Panc1 (cell line): ENCODE results near the gene MYO1H. TPM values are rescaled to one million over a fixed set of nuclear protein-coding genes. Genes with fewer than 3 reads are reported as not detected.

Experiments used
- ATAC-seq: fragments of 200-7000 bp; cut with Tn5 transposase; 2 replicates; pipeline ENCODE4 v1.9.1; 2020; ENCODE audit warnings: mild to moderate bottlenecking, moderate library complexity
- BruUV-seq: library from RNA; stranded (reverse); fragments of 400-500 nt; replicated peaks from 2 replicates; lab custom pipeline; 2021; lab: Mats Ljungman, UMichigan
- CTCF ChIA-PET: fragments of 300-600 bp; sonication (Branson Sonifier 250); formaldehyde crosslinking; loops from one replicate; lab custom pipeline; 2022; ENCODE audit warnings: antibody characterized with exemption; lab: Charles Lee
- POLR2A ChIA-PET: fragments of 300-600 bp; sonication (Branson Sonifier 250); formaldehyde crosslinking; loops from one replicate; lab custom pipeline; 2022; ENCODE audit warnings: antibody characterized with exemption; lab: Charles Lee
- DNase-seq: peaks from one replicate; pipeline ENCODE4 v3.0.0-alpha.2; 2010; ENCODE audit warnings: low read depth, low spot score
- H3K27ac ChIP-seq: 2 replicates; pipeline ENCODE4 v1.5.1; 2011; ENCODE audit warnings: mild to moderate bottlenecking, low read length, inconsistent platforms
- H3K27me3 ChIP-seq: fragments of 200-500 bp; sonication (Bioruptor generic); 2 replicates; pipeline ENCODE4 v1.6.0; 2014; ENCODE audit warnings: low read length, inconsistent platforms; ENCODE audit not compliant: control insufficient read depth, insufficient read depth
- H3K36me3 ChIP-seq: fragments of 200-500 bp; sonication (Bioruptor generic); 2 replicates; pipeline ENCODE4 v1.5.1; 2014; ENCODE audit warnings: inconsistent platforms, mild to moderate bottlenecking, low read length, moderate library complexity; ENCODE audit not compliant: control insufficient read depth, insufficient read depth
- H3K4me1 ChIP-seq: 2 replicates; pipeline ENCODE4 v1.5.1; 2011; ENCODE audit warnings: inconsistent platforms, mild to moderate bottlenecking, low read length, moderate library complexity; ENCODE audit not compliant: control insufficient read depth, insufficient read depth
- H3K4me3 ChIP-seq, 2 experiments: 2 replicates each; pipeline ENCODE4 v1.5.1; 2011 to 2012; ENCODE audit warnings: low read depth in 2 of 2, low read length in 2 of 2, mild to moderate bottlenecking in 2 of 2, inconsistent platforms in 1 of 2, moderate library complexity in 1 of 2
- H3K9me3 ChIP-seq: fragments of 200-500 bp; sonication (Bioruptor generic); 2 replicates; pipeline ENCODE4 v1.5.1; 2014; ENCODE audit warnings: low read depth, mild to moderate bottlenecking, inconsistent platforms, low read length, moderate library complexity; ENCODE audit not compliant: control insufficient read depth, insufficient read depth
- POLR2AphosphoS5 ChIP-seq: IDR thresholded peaks from 2 replicates; pipeline ENCODE4 v1.6.1; 2012; ENCODE audit warnings: mild to moderate bottlenecking, low read depth, low read length, moderate library complexity
- SIN3A ChIP-seq: IDR thresholded peaks from 2 replicates; pipeline ENCODE4 v1.6.1; 2012; ENCODE audit warnings: low read depth, mild to moderate bottlenecking, low read length, moderate library complexity, borderline replicate concordance; ENCODE audit not compliant: insufficient read depth
- TCF7L2 ChIP-seq: IDR thresholded peaks from 2 replicates; pipeline ENCODE4 v1.6.1; 2011; ENCODE audit warnings: mild to moderate bottlenecking, low read depth, low read length, inconsistent platforms
- in situ Hi-C: cut with HindIII; loops from 2 replicates; pipeline ENCODE4 v1.10.0; 2016; ENCODE audit warnings: low sequenced_read_pairs, low pct_unique_long_range_greater_than_20kb
- intact Hi-C: fragments of 100-400 bp; cut with micrococcal nuclease; formaldehyde crosslinking; loops from one replicate; pipeline ENCODE4 v1.10.0; 2022; ENCODE audit not compliant: unreplicated experiment
- total RNA-seq: library from RNA; stranded (reverse); gene quantifications from one replicate; pipeline ENCODE4 v1.2.1, GENCODE V29; 2021; ENCODE audit not compliant: unreplicated experiment
- TF ChIP-seq, protein P1 (sequence below): fragments of 450-650 bp; IDR thresholded peaks from 2 replicates; pipeline ENCODE4 v1.5.1; 2017; ENCODE audit warnings: mild to moderate bottlenecking
- TF ChIP-seq, protein P2 (sequence below), 2 experiments: IDR thresholded peaks; 2 replicates each; pipeline ENCODE4 v1.6.1; 2011 to 2012; ENCODE audit warnings: low read depth in 2 of 2, control low read depth in 1 of 2, low read length in 1 of 2, mild to moderate bottlenecking in 1 of 2, moderate library complexity in 1 of 2; ENCODE audit not compliant: insufficient read depth in 1 of 2

MYO1H gene
- total RNA-seq, 1 experiment from 2014 or later, result not detected

DNA sequence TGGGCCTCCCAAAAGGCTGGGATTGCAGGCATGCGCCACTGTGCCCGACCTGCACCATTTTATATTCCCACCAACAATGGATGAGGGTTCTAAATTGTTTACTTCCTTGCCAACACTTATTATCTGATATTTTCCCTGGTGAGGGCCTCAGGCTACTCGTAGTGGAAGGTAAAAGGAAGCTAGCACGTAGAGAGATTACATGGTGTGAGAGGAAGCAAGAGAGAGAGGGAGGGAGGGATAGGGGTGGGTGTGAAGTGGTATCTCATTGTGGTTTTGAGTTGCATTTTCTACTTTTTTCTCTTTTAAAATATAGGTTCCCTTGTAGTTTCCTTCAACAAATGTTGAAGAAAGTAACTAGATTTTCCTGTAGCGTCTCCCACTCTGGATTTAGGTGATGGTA is 30.9 kb downstream of the MYO1H start:
- in situ Hi-C loops, result no loop called here
- no TSS peak for BruUV-seq

DNA sequence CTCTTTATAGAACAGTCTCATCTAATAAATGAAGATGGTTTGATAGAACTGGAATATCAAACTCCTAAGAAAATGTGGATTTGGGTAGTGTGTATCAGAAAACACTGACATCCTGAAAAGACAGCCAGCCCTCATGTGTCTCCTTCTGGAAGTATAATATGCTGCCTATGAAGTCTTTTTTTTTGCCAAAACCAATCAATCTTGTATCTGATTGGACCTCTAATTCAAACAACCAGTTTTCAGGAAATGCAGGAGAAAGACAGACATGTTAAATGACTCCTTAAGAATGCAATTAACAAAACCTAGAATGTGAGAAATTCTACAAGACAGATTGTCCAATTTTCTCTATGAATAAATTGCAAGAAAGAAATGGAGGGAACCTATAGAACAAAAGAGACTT is 34.3 kb downstream of the MYO1H start:
- no peaks in the 10 kb centered on the region for H3K4me1 ChIP-seq
- TF ChIP-seq, protein P1, sequence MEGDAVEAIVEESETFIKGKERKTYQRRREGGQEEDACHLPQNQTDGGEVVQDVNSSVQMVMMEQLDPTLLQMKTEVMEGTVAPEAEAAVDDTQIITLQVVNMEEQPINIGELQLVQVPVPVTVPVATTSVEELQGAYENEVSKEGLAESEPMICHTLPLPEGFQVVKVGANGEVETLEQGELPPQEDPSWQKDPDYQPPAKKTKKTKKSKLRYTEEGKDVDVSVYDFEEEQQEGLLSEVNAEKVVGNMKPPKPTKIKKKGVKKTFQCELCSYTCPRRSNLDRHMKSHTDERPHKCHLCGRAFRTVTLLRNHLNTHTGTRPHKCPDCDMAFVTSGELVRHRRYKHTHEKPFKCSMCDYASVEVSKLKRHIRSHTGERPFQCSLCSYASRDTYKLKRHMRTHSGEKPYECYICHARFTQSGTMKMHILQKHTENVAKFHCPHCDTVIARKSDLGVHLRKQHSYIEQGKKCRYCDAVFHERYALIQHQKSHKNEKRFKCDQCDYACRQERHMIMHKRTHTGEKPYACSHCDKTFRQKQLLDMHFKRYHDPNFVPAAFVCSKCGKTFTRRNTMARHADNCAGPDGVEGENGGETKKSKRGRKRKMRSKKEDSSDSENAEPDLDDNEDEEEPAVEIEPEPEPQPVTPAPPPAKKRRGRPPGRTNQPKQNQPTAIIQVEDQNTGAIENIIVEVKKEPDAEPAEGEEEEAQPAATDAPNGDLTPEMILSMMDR, result no peak
- H3K27ac ChIP-seq, result no peak overlapping the region
- no peak overlapping the region for H3K4me3 ChIP-seq
- DNase-seq, result no peak
- in situ Hi-C loops, result no loop called here
- BruUV-seq, result no TSS peak
- H3K9me3 ChIP-seq, result no peaks in the 10 kb centered on the region
- no peak for ATAC-seq
- ChIA-PET CTCF (no interaction called here), POLR2A (no interaction called here)
- H3K36me3 ChIP-seq, result no peaks in the 10 kb centered on the region
- intact Hi-C loops, result no loop called here
- H3K27me3 ChIP-seq, result peaks cover 16% of the 10 kb centered on the region; the same call in 1 of the 2 replicates

More for the DNA sequence above, 30.9 kb downstream of the MYO1H start:
- Histone ChIP-seq H3K4me3 (no peak overlapping the region), H3K9me3 (no peaks in the 10 kb centered on the region), H3K27ac (no peak overlapping the region), H3K27me3 (peaks cover 22% of the 10 kb centered on the region), H3K36me3 (no peaks in the 10 kb centered on the region), H3K4me1 (no peaks in the 10 kb centered on the region)
- intact Hi-C loops, result no loop called here
- ATAC-seq, result no peak
- TF ChIP-seq POLR2AphosphoS5 (no peak), SIN3A (no peak), TCF7L2 (no peak)
- TF ChIP-seq, protein P2, sequence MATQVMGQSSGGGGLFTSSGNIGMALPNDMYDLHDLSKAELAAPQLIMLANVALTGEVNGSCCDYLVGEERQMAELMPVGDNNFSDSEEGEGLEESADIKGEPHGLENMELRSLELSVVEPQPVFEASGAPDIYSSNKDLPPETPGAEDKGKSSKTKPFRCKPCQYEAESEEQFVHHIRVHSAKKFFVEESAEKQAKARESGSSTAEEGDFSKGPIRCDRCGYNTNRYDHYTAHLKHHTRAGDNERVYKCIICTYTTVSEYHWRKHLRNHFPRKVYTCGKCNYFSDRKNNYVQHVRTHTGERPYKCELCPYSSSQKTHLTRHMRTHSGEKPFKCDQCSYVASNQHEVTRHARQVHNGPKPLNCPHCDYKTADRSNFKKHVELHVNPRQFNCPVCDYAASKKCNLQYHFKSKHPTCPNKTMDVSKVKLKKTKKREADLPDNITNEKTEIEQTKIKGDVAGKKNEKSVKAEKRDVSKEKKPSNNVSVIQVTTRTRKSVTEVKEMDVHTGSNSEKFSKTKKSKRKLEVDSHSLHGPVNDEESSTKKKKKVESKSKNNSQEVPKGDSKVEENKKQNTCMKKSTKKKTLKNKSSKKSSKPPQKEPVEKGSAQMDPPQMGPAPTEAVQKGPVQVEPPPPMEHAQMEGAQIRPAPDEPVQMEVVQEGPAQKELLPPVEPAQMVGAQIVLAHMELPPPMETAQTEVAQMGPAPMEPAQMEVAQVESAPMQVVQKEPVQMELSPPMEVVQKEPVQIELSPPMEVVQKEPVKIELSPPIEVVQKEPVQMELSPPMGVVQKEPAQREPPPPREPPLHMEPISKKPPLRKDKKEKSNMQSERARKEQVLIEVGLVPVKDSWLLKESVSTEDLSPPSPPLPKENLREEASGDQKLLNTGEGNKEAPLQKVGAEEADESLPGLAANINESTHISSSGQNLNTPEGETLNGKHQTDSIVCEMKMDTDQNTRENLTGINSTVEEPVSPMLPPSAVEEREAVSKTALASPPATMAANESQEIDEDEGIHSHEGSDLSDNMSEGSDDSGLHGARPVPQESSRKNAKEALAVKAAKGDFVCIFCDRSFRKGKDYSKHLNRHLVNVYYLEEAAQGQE (IDR thresholded peaks at IDR 0.05; ENCODE audit: insufficient read depth in 1 of 2, low read depth in 2 of 2, low read length in 1 of 2), result no peak
- CTCF ChIA-PET, result no interaction called here
- POLR2A ChIA-PET, result no interaction called here
- no peak for DNase-seq

DNA sequence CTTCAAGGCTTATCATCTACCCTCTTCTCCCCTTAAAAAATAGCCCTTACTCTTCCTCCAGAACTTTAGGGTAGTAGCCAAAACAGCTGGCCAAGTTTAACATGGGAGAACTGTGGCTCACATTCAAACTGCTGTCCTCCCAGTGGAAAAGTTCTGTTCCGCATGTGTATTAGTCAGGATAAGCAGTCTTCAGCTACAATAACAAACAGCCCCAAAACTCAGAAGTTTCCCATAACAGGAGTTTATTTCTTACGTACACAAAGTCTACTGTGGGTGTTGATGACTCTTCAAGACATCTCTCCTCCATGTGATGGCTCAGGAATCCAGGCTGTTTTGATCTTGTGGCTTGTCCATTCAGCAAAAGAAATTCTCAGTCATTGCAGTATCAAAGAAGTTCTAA is 35.5 kb downstream of the MYO1H start:
- no peaks in the 10 kb centered on the region for H3K36me3 ChIP-seq
- H3K27me3 ChIP-seq, result peaks cover 11% of the 10 kb centered on the region; the same call in 1 of the 2 replicates
- no peaks in the 10 kb centered on the region for H3K4me1 ChIP-seq
- TF ChIP-seq, protein P2 (IDR thresholded peaks at IDR 0.05; ENCODE audit: insufficient read depth in 1 of 2, low read depth in 2 of 2, low read length in 1 of 2), result no peak
- TF ChIP-seq, protein P1, result no peak
- TF ChIP-seq POLR2AphosphoS5 (no peak), TCF7L2 (no peak), SIN3A (no peak)
- CTCF ChIA-PET, result interaction anchor here (0.9 kb wide), 1 partner anchor 121 kb away, joined by 3 read pairs; no protein-coding TSS in a partner anchor
- DNase-seq (no peak), ATAC-seq (no peak)
- no peaks in the 10 kb centered on the region for H3K9me3 ChIP-seq
- H3K4me3 ChIP-seq, result no peak overlapping the region
- BruUV-seq, result no TSS peak
- intact Hi-C loops, result no loop called here
- in situ Hi-C loops, result no loop called here
- no peak overlapping the region for H3K27ac ChIP-seq
- POLR2A ChIA-PET, result no interaction called here
